Endothelial cell of umbilical vein (primary cell): ENCODE data around the gene MED12L. TPM values are rescaled to one million over a fixed set of nuclear protein-coding genes. Genes with fewer than 3 reads are reported as not detected.

Experiments
- BruUV-seq: library from RNA; stranded (reverse); fragments of 400-500 nt; replicated peaks from 2 replicates; lab custom pipeline; 2021; lab: Mats Ljungman, UMichigan
- CTCF ChIA-PET: fragments of 300-600, 350-600 bp; sonication (Branson Sonifier 250); formaldehyde crosslinking; loops from one replicate; lab custom pipeline; 2021; ENCODE audit warnings: antibody characterized with exemption, inconsistent platforms; lab: Charles Lee
- POLR2A ChIA-PET: fragments of 300-600, 350-600 bp; sonication (Branson Sonifier 250); formaldehyde crosslinking; loops from one replicate; lab custom pipeline; 2021; ENCODE audit warnings: antibody characterized with exemption, inconsistent platforms; lab: Charles Lee
- DNase-seq: peaks from one replicate; pipeline ENCODE4 v3.0.0-alpha.2; 2011; ENCODE audit warnings: low read depth, low spot score
- FAIRE-seq: peaks from 2 replicates; lab custom pipeline; 2011; peaks lifted over from hg19 to GRCh38; lab: Jason Lieb, UNC
- H2AFZ ChIP-seq: 2 replicates; pipeline ENCODE4 v1.6.0; 2012; ENCODE audit warnings: low read depth, low read length, control low read depth, inconsistent platforms
- H3K27ac ChIP-seq: 2 replicates; pipeline ENCODE4 v1.5.1; 2011; ENCODE audit warnings: low read depth, mild to moderate bottlenecking, control low read depth, low read length, moderate library complexity; ENCODE audit not compliant: insufficient read depth
- H3K27me3 ChIP-seq, 2 experiments: 2 replicates each; pipeline versions ENCODE4 v1.6.0 to v1.6.1; 2011; ENCODE audit warnings: low read length in 2 of 2, mixed read lengths in 1 of 2; ENCODE audit not compliant: control insufficient read depth in 2 of 2, insufficient read depth in 2 of 2
- H3K36me3 ChIP-seq, 2 experiments: 2 replicates in 1 of 2; 3 replicates in 1 of 2; pipeline ENCODE4 v1.5.1; 2011; ENCODE audit warnings: low read length in 2 of 2, mild to moderate bottlenecking in 1 of 2, moderate library complexity in 1 of 2; ENCODE audit not compliant: control insufficient read depth in 2 of 2, insufficient read depth in 2 of 2; ENCODE audit errors: extremely low read depth in 1 of 2
- H3K4me1 ChIP-seq: 3 replicates; pipeline ENCODE4 v1.5.1; 2011; ENCODE audit warnings: mild to moderate bottlenecking, low read length; ENCODE audit not compliant: control insufficient read depth, insufficient read depth; ENCODE audit errors: extremely low read depth
- H3K4me2 ChIP-seq: 2 replicates; pipeline ENCODE4 v1.6.1; 2011; ENCODE audit warnings: low read length, control low read depth, mixed read lengths; ENCODE audit not compliant: insufficient read depth
- H3K4me3 ChIP-seq, 3 experiments: fragments of 200-600 bp in 1 of 3; sonication (generic), shearing (Covaris generic) in 1 of 3; replicated peaks in 1 of 3; 2 replicates each; pipeline ENCODE4 v1.5.1; 2011 to 2016; ENCODE audit warnings: control low read depth in 3 of 3, low read length in 3 of 3, mild to moderate bottlenecking in 2 of 3, inconsistent platforms in 1 of 3, low read depth in 1 of 3, moderate library complexity in 1 of 3; ENCODE audit not compliant: insufficient read depth in 1 of 3
- H3K79me2 ChIP-seq: 2 replicates; pipeline ENCODE4 v1.6.0; 2012; ENCODE audit warnings: low read length, inconsistent platforms; ENCODE audit not compliant: control insufficient read depth, insufficient read depth
- H3K9ac ChIP-seq: replicated peaks from 2 replicates; pipeline ENCODE3; 2011; ENCODE audit warnings: low read length, control low read depth; ENCODE audit not compliant: insufficient read depth; ENCODE audit errors: extremely low read depth
- H3K9me1 ChIP-seq: replicated peaks from 3 replicates; pipeline ENCODE4 v1.6.0; 2011; ENCODE audit warnings: mild to moderate bottlenecking, low read length; ENCODE audit not compliant: control insufficient read depth, insufficient read depth; ENCODE audit errors: extremely low read depth
- H3K9me3 ChIP-seq: replicated peaks from 2 replicates; pipeline ENCODE4 v1.5.1; 2012; ENCODE audit warnings: low read length, inconsistent platforms; ENCODE audit not compliant: control insufficient read depth, insufficient read depth
- H4K20me1 ChIP-seq: replicated peaks from 2 replicates; pipeline ENCODE3; 2011; ENCODE audit warnings: mild to moderate bottlenecking, low read length; ENCODE audit not compliant: control insufficient read depth, insufficient read depth; ENCODE audit errors: extremely low read depth
- CTCF ChIP-seq, 2 donors: IDR thresholded peaks; 1 replicate in 1 of 2; 2 replicates in 1 of 2; pipeline ENCODE4 v1.5.1; 2011; ENCODE audit warnings: low read length in 2 of 2, mild to moderate bottlenecking in 2 of 2, moderate library complexity in 2 of 2, control low read depth in 1 of 2, inconsistent platforms in 1 of 2, low read depth in 1 of 2; ENCODE audit not compliant: insufficient read depth in 1 of 2; ENCODE audit errors: extremely low read depth in 1 of 2
- EZH2 ChIP-seq: IDR thresholded peaks from 2 replicates; pipeline ENCODE4 v1.6.1; 2012; ENCODE audit warnings: borderline replicate concordance, low read depth, mild to moderate bottlenecking, moderate library complexity, low read length, inconsistent platforms; ENCODE audit not compliant: severe bottlenecking
- FOS ChIP-seq: IDR thresholded peaks from 2 replicates; pipeline ENCODE4 v1.6.1; 2011; ENCODE audit warnings: mild to moderate bottlenecking, low read length, moderate library complexity, borderline replicate concordance; ENCODE audit not compliant: insufficient read depth
- GATA2 ChIP-seq: IDR thresholded peaks from 2 replicates; pipeline ENCODE4 v1.7.0; 2011; ENCODE audit warnings: low read depth, mild to moderate bottlenecking, moderate library complexity, mixed read lengths, low read length; ENCODE audit not compliant: insufficient read length, insufficient read depth
- JUN ChIP-seq: IDR thresholded peaks from 2 replicates; pipeline ENCODE4 v1.6.1; 2011; ENCODE audit warnings: borderline replicate concordance, low read depth; ENCODE audit not compliant: insufficient read length, insufficient read depth
- MYC ChIP-seq: IDR thresholded peaks from one replicate; pipeline ENCODE4 v1.6.1; 2011; ENCODE audit warnings: mild to moderate bottlenecking, low read depth, low read length
- POLR2A ChIP-seq: IDR thresholded peaks from 2 replicates; pipeline ENCODE4 v1.6.1; 2012; ENCODE audit warnings: low read depth, mild to moderate bottlenecking, control low read depth, low read length
- POLR2AphosphoS5 ChIP-seq: IDR thresholded peaks from 2 replicates; pipeline ENCODE4 v1.6.1; 2012; ENCODE audit warnings: low read depth, mild to moderate bottlenecking, control low read depth, low read length, moderate library complexity; ENCODE audit not compliant: insufficient read depth
- dilution Hi-C: fragments of 300-500 bp; cut with MboI; formaldehyde crosslinking; loops from one replicate; pipeline ENCODE4 v1.15.0; 2019; ENCODE audit warnings: low sequenced_read_pairs; ENCODE audit not compliant: extremely low pct_ligation_motif_present
- intact Hi-C: fragments of 100-400 bp; cut with micrococcal nuclease; formaldehyde crosslinking; loops from one replicate; pipeline ENCODE4 v1.10.0; 2022
- polyA plus RNA-seq, 4 experiments: library from polyadenylated mRNA; depleted of rRNA in 3 of 4; stranded (reverse) in 3 of 4; unstranded in 1 of 4; fragments of >200 nt; gene quantifications; 2 replicates each; pipeline versions ENCODE4 v1.2.1 to v1.2.3, GENCODE V29; 2011 to 2012; ENCODE audit warnings: missing spikeins in 1 of 4
- total RNA-seq: library from RNA; stranded (reverse); gene quantifications from 2 replicates; pipeline ENCODE4 v1.2.3, GENCODE V29; 2021
- TF ChIP-seq, protein P1 (sequence below): IDR thresholded peaks from 2 replicates; pipeline ENCODE4 v1.6.1; 2011; ENCODE audit not compliant: insufficient read depth, insufficient read length

The MED12L gene
- total and polyA plus RNA-seq, 2 donors (not counting 3 experiments of a cell fraction or from before 2014, with no cell fraction given): 0.03 to 0.27 TPM

- POLR2A ChIA-PET: no interaction called here
- Histone ChIP-seq H3K4me1 (no peaks in the 10 kb centered on the region), H3K36me3 (no peaks in the 10 kb centered on the region), H2AFZ (no peak overlapping the region), H3K4me3 (no peak overlapping the region), H3K9me1 (no peaks in the 10 kb centered on the region), H3K4me2 (no peak overlapping the region), H4K20me1 (no peaks in the 10 kb centered on the region), H3K27me3 (no peaks in the 10 kb centered on the region), H3K79me2 (no peaks in the 10 kb centered on the region), H3K9me3 (no peaks in the 10 kb centered on the region), H3K9ac (no peak overlapping the region), H3K27ac (no peak overlapping the region)
- DNase-seq: no peak
- CTCF ChIA-PET: interaction anchor here (2.5 to 5.8 kb wide), 3 partner anchors 12 to 481 kb away, joined by 6 to 145 read pairs (median 54); no protein-coding TSS in a partner anchor
- intact Hi-C loops: loop anchor here (5.0 kb wide), 1 partner anchor 211 kb away; no protein-coding TSS in a partner anchor
- dilution Hi-C loops: no loop called here
- TF ChIP-seq EZH2 (no peak), POLR2A (no peak), GATA2 (no peak), MYC (no peak), CTCF (IDR thresholded peaks at IDR 0.05; ENCODE audit: extremely low read depth in 1 of 2, insufficient read depth in 1 of 2, low read depth in 1 of 2, low read length in 2 of 2) (no peak), FOS (no peak), POLR2AphosphoS5 (no peak), JUN (no peak)
- TF ChIP-seq, protein P1, sequence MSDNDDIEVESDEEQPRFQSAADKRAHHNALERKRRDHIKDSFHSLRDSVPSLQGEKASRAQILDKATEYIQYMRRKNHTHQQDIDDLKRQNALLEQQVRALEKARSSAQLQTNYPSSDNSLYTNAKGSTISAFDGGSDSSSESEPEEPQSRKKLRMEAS: no peak
- FAIRE-seq: no peak
- BruUV-seq: no TSS peak
Observed at GRCh38 chr3:151437906-151438305, 352.4 kb downstream of the MED12L start.
